NCI-H345 treated with DMSO at 0.1 percent for 48 hours (cell line): Measurements from ENCODE around the gene SPG11.
"Not testable (repeated sequence)": the region's sequence is repeated elsewhere in the genome, so short reads cannot be mapped to it uniquely, and the experiment has no call there.

ENCODE experiments used
- DNase-seq: peaks from one replicate; lab custom pipeline; 2025; ENCODE audit not compliant: unreplicated experiment; lab: John Stamatoyannopoulos, UW

The SPG11 gene

GRCh38 chr15:44663410-44664308 lies at the start of gene SPG11:
Gene SPG11, minus strand, starts transcription at chr15:44663662. Its CDS starts 15 bp downstream, at chr15:44663647.
- DNase-seq, result peak; percentile 75

GRCh38 chr15:44712346-44713005 lies 49.0 kb upstream of the SPG11 start:
- peak; percentile 13 for DNase-seq

GRCh38 chr15:44711743-44712345 lies 48.4 kb upstream of the SPG11 start:
- DNase-seq, result no peak

GRCh38 chr15:44711096-44711742 lies 47.8 kb upstream of the SPG11 start, which contains the start of the genes B2M and PATL2:
Gene B2M, plus strand, starts transcription at chr15:44711517. Its CDS starts 30 bp downstream, at chr15:44711547.
Gene PATL2, minus strand, starts transcription at chr15:44711323. Its CDS starts 34,833 bp downstream, at chr15:44676490.
- DNase-seq, result peak; percentile 85

- DNase-seq, result no peak
Observed at GRCh38 chr15:44710236-44711095, 47.0 kb upstream of the SPG11 start.

- no peak for DNase-seq
Observed at GRCh38 chr15:44706946-44707636, 43.6 kb upstream of the SPG11 start.

GRCh38 chr15:44706401-44706800 lies 42.9 kb upstream of the SPG11 start:
- DNase-seq, result no peak

GRCh38 chr15:44705986-44706385 lies 42.5 kb upstream of the SPG11 start:
- DNase-seq, result no peak

- DNase-seq, result not testable (repeated sequence)
Observed at GRCh38 chr15:44700676-44701075, 37.2 kb upstream of the SPG11 start.

- DNase-seq, result no peak
Observed at GRCh38 chr15:44698641-44699040, 35.2 kb upstream of the SPG11 start.

- no peak for DNase-seq
Observed at GRCh38 chr15:44697014-44697413, 33.6 kb upstream of the SPG11 start.

GRCh38 chr15:44695294-44695693 lies 31.8 kb upstream of the SPG11 start:
- no peak for DNase-seq

- DNase-seq, result no peak
Observed at GRCh38 chr15:44694416-44694815, 31.0 kb upstream of the SPG11 start.

- DNase-seq, result no peak
Observed at GRCh38 chr15:44692659-44693058, 29.2 kb upstream of the SPG11 start.

- DNase-seq, result not testable (repeated sequence)
Observed at GRCh38 chr15:44690245-44690644, 26.8 kb upstream of the SPG11 start.

- not testable (repeated sequence) for DNase-seq
Observed at GRCh38 chr15:44689318-44689717, 25.9 kb upstream of the SPG11 start.

- DNase-seq, result peak; percentile 28
Observed at GRCh38 chr15:44682809-44683682, 19.6 kb upstream of the SPG11 start.

GRCh38 chr15:44682211-44682610 lies 18.7 kb upstream of the SPG11 start:
- no peak for DNase-seq

- DNase-seq, result no peak
Observed at GRCh38 chr15:44676676-44677075, 13.2 kb upstream of the SPG11 start.
